TTC549 (cell line): ENCODE results near the gene TESK2.

Source experiments
- FAIRE-seq: peaks from 2 replicates; lab custom pipeline; 2012; peaks lifted over from hg19 to GRCh38; lab: Jason Lieb, UNC

TESK2 gene

GRCh38 chr1:45332346-45332720 lies 158.6 kb downstream of the TESK2 start:
- FAIRE-seq = no peak

- FAIRE-seq = no peak
These were observed 159.3 kb downstream of the TESK2 start for GRCh38 chr1:45331436-45332345.

- FAIRE-seq = no peak
These were observed 161.5 kb downstream of the TESK2 start for GRCh38 chr1:45329445-45329844.

- FAIRE-seq = no peak
These were observed 162.3 kb downstream of the TESK2 start for GRCh38 chr1:45328680-45329079.

GRCh38 chr1:45327644-45328515 lies 163.1 kb downstream of the TESK2 start:
- no peak for FAIRE-seq

- FAIRE-seq = no peak
These were observed 164.0 kb downstream of the TESK2 start, which contains the start of gene HPDL for GRCh38 chr1:45326627-45327623. Gene HPDL (plus strand): TSS chr1:45326895. CDS start chr1:45327149, 254 bp downstream.

- FAIRE-seq = no peak
These were observed 165.0 kb downstream of the TESK2 start for GRCh38 chr1:45325851-45326506.

GRCh38 chr1:45322486-45323040 lies 168.4 kb downstream of the TESK2 start:
- FAIRE-seq = no peak

GRCh38 chr1:45321444-45321843 lies 169.5 kb downstream of the TESK2 start:
- no peak for FAIRE-seq

- FAIRE-seq = no peak
These were observed 171.2 kb downstream of the TESK2 start for GRCh38 chr1:45319761-45320160.

- no peak for FAIRE-seq
These were observed 173.8 kb downstream of the TESK2 start for GRCh38 chr1:45317166-45317565.

- no peak for FAIRE-seq
These were observed 176.7 kb downstream of the TESK2 start for GRCh38 chr1:45314266-45314665.

- FAIRE-seq = no peak
These were observed 184.1 kb downstream of the TESK2 start for GRCh38 chr1:45306905-45307304.

GRCh38 chr1:45306319-45306718 lies 184.6 kb downstream of the TESK2 start:
- FAIRE-seq = no peak

- FAIRE-seq = no peak
These were observed 185.7 kb downstream of the TESK2 start for GRCh38 chr1:45305231-45305630.

- no peak for FAIRE-seq
These were observed 186.5 kb downstream of the TESK2 start for GRCh38 chr1:45304311-45305081.

GRCh38 chr1:45303520-45304310 lies 187.2 kb downstream of the TESK2 start:
- FAIRE-seq = no peak

- no peak for FAIRE-seq
These were observed 188.3 kb downstream of the TESK2 start for GRCh38 chr1:45302505-45303150.

- no peak for FAIRE-seq
These were observed 190.3 kb downstream of the TESK2 start for GRCh38 chr1:45300669-45300997.
